ENCODE measurements around the gene DHRS11.
A peak's percentile ranks its signal among the peaks of the same experiment; 100 is the strongest.
"Not testable (repeated sequence)": the region's sequence is repeated elsewhere in the genome, so short reads cannot be mapped to it uniquely, and the experiment has no call there.

The DHRS11 gene

GRCh38 chr17:36593656-36594316 lies 2.1 kb downstream of the DHRS11 start:
- DNase-seq (ENCODE audit: low read depth): no peak

DNA sequence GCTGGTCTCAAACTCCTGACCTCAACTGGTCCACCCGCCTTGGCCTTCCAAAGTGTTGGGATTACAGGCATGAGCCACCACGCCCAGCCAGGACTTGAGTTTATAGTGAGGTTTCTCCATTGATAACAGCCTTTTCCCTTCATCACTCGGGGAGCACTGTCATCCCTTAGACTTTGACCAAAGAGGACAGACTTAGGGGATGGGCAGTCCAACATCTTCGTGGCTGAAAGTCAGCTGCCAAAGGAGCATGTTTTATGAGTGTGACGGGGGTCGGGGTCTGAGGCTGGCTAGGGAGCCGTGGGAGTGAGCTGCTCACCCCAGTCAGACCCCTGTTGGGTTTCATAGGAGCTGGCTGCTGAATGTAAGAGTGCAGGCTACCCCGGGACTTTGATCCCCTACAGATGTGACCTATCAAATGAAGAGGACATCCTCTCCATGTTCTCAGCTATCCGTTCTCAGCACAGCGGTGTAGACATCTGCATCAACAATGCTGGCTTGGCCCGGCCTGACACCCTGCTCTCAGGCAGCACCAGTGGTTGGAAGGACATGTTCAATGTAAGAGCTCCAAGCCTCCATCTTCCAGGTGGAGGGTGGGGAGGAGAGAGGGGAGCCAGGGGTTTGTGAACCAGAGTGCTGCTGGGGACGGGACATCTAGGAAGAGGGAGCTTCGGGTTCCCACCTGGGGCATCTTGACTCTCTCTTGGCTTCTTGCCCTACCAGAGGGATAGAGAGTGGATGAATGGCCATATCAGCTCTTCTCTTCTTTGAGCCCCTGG lies 3.1 kb downstream of the DHRS11 start:
- no peak for DNase-seq (ENCODE audit: low read depth)

DNA sequence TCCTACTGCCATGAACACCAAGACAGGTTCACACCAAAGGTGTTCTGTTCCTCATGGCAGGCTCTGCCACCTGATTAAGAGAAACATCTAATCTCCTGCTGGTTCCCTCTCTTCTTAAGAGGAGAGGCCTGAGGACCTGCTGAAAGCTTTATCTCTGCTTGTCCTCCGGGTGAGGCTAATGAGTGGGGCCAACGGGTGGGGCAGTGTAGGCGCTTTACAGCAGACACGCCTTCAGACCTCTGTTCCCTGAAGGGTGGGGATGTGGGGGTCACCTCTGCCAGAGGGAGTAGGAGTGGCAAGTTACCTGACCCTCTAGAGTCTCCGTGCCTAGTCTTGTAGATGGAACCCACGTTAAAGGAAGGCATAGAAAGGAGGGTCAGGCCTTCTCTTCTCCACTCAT lies 5.5 kb downstream of the DHRS11 start:
- DNase-seq (ENCODE audit: low read depth): no peak

- no peak for DNase-seq (ENCODE audit: low read depth)
Measured at GRCh38 chr17:36597866-36598777, 6.4 kb downstream of the DHRS11 start.

DNA sequence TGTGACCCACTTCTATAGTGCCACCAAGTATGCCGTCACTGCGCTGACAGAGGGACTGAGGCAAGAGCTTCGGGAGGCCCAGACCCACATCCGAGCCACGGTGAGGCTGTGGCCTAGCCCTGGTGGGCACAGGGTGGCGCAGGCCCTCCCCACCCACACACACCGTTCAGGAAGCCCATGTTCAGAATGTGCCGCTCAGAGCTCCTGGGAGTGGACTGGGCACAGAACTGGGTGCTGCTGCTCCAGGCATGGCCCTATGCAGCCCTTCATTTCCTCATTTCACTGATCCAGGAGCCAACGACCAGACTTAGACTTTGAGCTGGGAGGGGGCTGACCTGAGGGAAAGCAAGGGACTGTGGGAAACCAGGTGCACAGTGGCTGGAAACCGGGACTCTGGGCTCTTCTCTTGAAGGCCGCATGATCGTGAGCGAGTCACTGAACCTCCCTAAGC lies 7.3 kb downstream of the DHRS11 start:
- no peak for DNase-seq (ENCODE audit: low read depth)

DNA sequence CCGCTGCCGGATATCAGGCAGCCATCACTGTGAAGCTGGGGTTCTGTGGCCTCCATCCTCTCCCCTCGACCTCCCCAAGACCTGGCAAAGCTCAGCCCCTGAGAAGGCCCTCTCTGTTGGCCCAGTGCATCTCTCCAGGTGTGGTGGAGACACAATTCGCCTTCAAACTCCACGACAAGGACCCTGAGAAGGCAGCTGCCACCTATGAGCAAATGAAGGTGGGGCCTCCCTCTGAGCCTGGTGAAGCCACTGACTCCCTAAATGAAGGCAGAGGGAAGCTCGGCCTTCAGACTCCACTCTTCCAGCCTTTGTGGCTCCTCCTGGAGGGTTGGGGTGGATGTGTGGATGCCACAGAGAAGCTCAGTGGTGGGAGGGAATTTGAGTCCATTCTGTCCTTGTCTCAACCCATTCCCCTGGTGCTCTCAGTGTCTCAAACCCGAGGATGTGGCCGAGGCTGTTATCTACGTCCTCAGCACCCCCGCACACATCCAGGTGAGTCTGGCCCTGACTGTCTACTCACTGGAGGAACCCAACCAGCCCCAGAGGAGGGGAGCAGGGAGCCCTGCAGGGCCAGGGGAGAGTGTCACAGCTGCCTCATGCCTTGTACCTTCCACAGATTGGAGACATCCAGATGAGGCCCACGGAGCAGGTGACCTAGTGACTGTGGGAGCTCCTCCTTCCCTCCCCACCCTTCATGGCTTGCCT lies 8.0 kb downstream of the DHRS11 start:
- no peak for DNase-seq (ENCODE audit: low read depth)

GRCh38 chr17:36600465-36600864 lies 8.8 kb downstream of the DHRS11 start:
- DNase-seq (ENCODE audit: low read depth): no peak

- DNase-seq (ENCODE audit: low read depth): no peak
Measured at GRCh38 chr17:36600936-36601302, 9.2 kb downstream of the DHRS11 start.

DNA sequence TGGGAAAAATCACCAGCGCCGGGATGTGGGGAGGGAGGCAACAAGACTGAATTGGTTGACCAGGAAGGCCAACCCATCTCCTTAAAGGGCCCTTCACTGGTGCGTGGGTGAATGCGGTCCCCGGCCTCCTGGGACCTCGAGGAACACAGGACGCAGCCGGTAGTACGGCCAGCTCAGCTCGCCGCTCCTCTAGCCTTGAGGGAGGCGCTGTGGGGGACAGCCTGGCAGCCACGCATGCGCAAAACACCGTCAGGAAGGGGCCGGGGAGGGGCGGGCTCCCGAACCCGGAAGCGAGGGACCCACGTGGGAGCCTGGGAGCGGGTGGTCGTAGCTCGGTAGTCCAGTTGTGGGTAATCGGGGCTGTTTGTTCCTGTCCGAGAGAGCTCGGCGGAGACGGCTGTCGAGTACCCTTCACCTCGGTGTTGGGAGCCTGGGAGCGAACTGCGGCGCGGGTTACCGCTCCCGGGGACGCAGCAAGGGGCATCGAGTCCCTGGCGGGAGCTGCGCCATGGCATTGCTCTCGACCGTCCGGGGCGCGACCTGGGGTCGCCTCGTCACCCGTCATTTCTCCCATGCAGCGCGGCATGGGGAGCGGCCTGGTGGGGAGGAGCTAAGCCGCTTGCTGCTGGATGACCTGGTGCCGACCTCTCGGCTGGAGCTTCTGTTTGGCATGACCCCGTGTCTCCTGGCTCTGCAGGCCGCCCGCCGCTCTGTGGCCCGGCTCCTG lies 9.8 kb downstream of the DHRS11 start, which contains the start of gene MRM1:
Gene MRM1 (plus strand): TSS at position 281 of the 727 bp plus-strand sequence. CDS start 228 bp downstream, at position 509.
- peak; percentile 53 for DNase-seq (ENCODE audit: low read depth)

- no peak for DNase-seq (ENCODE audit: low read depth)
Measured at GRCh38 chr17:36602030-36602748, 10.5 kb downstream of the DHRS11 start.

DNA sequence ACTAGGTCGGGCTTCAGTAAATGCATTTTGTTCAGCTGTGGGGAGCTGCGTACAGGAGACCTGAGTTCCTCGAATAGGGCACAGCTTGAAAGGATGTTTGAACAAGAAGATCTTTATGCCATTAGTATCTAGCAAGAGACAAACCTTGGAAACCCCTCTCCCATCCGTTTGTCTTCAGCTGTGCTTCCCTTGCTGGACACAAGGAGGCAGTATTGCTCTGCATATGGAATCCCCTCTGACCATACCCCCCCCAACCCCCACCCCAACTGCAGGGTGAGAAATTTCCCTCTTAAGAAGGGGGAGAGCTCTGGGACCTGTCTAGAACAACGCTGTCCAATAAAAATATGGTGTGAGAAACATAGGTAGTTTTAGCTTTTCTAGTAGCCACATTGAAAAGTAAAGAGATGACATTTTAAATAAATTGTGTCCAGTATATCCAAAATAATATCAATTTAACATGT lies 11.3 kb downstream of the DHRS11 start:
- DNase-seq (ENCODE audit: low read depth): no peak

GRCh38 chr17:36605028-36605427 lies 13.3 kb downstream of the DHRS11 start:
- not testable (repeated sequence) for DNase-seq (ENCODE audit: low read depth)

DNA sequence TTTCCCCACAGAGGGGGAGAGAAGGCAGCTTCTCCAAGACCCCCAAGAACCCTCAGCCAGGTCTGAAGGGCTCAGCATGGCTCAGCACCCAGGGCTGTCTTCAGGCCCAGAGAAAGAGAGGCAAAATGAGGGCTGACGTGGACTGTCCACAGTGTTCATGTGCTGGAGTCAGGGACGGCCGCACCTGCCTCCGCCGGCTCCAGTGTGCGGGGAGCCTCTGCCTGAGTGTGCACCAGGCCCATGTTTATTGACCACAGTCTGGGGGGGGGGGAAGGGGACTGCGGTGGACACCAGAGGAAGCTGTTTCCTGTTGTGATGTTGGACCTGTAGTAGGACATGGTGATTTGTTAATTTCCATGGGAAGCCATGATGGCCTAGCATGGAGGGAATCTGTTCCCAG lies 16.6 kb downstream of the DHRS11 start:
- no peak for DNase-seq (ENCODE audit: low read depth)

- no peak for DNase-seq (ENCODE audit: low read depth)
Measured at GRCh38 chr17:36608794-36609497, 17.3 kb downstream of the DHRS11 start.

DNA sequence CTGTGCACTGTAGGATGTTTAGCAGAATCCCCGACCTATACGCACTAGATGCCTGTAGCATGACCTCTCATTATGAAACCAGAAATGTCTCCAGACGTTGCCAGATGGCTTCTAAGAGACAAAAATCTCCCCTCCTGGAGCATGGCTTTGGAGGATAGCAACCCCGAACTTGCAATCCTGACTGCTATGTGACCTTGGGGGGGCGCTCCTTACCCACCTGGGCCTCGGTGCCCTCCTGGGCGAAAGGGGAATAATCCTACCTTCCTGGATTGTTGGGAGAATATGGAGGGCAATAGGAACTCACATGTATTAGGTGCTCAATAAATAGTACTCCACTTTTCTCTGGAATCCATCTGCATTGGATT lies 17.8 kb downstream of the DHRS11 start:
- no peak for DNase-seq (ENCODE audit: low read depth)

GRCh38 chr17:36610474-36610873 lies 18.8 kb downstream of the DHRS11 start:
- no peak for DNase-seq (ENCODE audit: low read depth)

GRCh38 chr17:36611345-36612072 lies 19.8 kb downstream of the DHRS11 start:
- peak; percentile 55 for DNase-seq (ENCODE audit: low read depth)

DNA sequence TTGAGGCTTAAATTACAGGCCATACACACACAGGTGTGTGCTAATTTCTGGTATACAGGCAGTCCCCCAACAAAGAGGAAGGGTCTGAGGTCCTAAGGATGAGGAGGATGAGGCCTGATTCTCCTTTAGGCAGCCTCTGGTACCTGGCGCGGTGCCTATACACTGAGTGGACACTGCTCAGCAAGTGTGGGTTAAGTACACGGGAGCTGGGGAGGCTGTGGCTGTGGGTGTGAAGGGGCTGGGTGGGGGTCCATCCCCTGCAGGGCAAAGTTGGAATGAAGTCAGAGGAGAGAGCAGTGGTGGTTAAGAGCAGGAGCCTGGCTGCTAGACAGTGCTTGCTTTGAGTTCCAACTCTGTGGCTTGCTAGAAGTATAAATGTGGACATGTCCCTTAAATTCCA lies 20.6 kb downstream of the DHRS11 start:
- no peak for DNase-seq (ENCODE audit: low read depth)

GRCh38 chr17:36613155-36613554 lies 21.5 kb downstream of the DHRS11 start:
- DNase-seq (ENCODE audit: low read depth): no peak
